ENCODE measurements around the gene ARID1B. TPM values are rescaled to one million over a fixed set of nuclear protein-coding genes. Genes with fewer than 3 reads are reported as not detected.

Gene ARID1B
- total RNA-seq, 1 experiment from 2014 or later = 60.3 TPM

- TF ChIP-seq AFF4 (CRISPR knock-in tag; IDR thresholded peaks at IDR 0.05; ENCODE audit: borderline replicate concordance) (no peak), RORB (CRISPR knock-in tag; IDR thresholded peaks at IDR 0.05) (no peak), TEAD1 (CRISPR knock-in tag; IDR thresholded peaks at IDR 0.05) (no peak)
Measured at GRCh38 chr6:157093536-157093935, 316.4 kb downstream of the ARID1B start (continued).

GRCh38 chr6:157094038-157094437, 316.9 kb downstream of the ARID1B start:
- Mint-ChIP-seq H3K27ac (no peak overlapping the region), H3K4me1 (peaks cover 54% of the 10 kb centered on the region), H3K36me3 (peaks cover 4% of the 10 kb centered on the region; the same call in 1 of the 2 replicates), H3K27me3 (ENCODE audit: low read depth) (no peaks in the 10 kb centered on the region), H3K9me3 (no peaks in the 10 kb centered on the region), H3K4me3 (no peak overlapping the region)
- ChIA-PET CTCF (no interaction called here), POLR2A (no interaction called here)
- ATAC-seq (no peak), DNase-seq (ENCODE audit: low spot score) (no peak)
- TF ChIP-seq OVOL2 (CRISPR knock-in tag; IDR thresholded peaks at IDR 0.05; ENCODE audit: borderline replicate concordance) (no peak), PRDM15 (CRISPR knock-in tag; IDR thresholded peaks at IDR 0.05) (no peak), ESRRA (CRISPR knock-in tag; IDR thresholded peaks at IDR 0.05; ENCODE audit: borderline replicate concordance) (no peak), E2F1 (CRISPR knock-in tag; IDR thresholded peaks at IDR 0.05) (no peak), IRF1 (CRISPR knock-in tag; IDR thresholded peaks at IDR 0.05) (no peak), NFYB (CRISPR knock-in tag; conservative IDR thresholded peaks at IDR 0.05; ENCODE audit: low read depth) (no peak), CBFB (CRISPR knock-in tag; IDR thresholded peaks at IDR 0.05; ENCODE audit: low read depth) (no peak), SMAD4 (CRISPR knock-in tag; IDR thresholded peaks at IDR 0.05) (no peak), ZNF425 (CRISPR knock-in tag; conservative IDR thresholded peaks at IDR 0.05) (no peak), ZNF671 (CRISPR knock-in tag; IDR thresholded peaks at IDR 0.05) (no peak), USF1 (CRISPR knock-in tag; IDR thresholded peaks at IDR 0.05) (no peak), STAT6 (CRISPR knock-in tag; conservative IDR thresholded peaks at IDR 0.05; ENCODE audit: low read depth) (no peak), TCF7 (CRISPR knock-in tag; IDR thresholded peaks at IDR 0.05; ENCODE audit: low read depth) (no peak), CDX4 (CRISPR knock-in tag; IDR thresholded peaks at IDR 0.05; ENCODE audit: borderline replicate concordance) (no peak)
